ENCODE measurements around the gene XYLT1.
A peak's percentile ranks its signal among the peaks of the same experiment; 100 is the strongest.

Gene XYLT1

DNA sequence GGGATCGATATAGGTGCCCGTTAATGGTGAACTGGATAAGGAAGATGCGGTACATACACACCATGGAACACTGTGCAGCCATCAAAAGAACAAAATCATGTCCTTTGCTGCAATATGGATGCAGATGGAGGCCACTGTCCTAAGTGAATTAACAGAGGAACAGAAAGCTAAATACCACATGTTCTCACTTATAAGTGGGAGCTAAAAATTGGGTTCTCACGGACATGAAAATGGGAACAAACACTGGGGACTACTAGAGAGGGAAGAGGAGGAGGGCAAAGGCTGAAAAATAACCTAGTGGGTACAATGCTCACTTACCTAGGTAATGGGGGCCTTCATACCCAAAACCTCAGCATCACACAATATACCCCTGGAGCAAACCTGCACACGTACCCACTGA lies 302.6 kb downstream of the XYLT1 start:
- H3K36me3 ChIP-seq (ENCODE audit: control insufficient read depth, low read depth, low read length): no peaks in the 10 kb centered on the region
- no peak overlapping the region for H3K27ac ChIP-seq (ENCODE audit: low read length)
- H3K9ac ChIP-seq (ENCODE audit: low read length): no peak overlapping the region
- H3K4me3 ChIP-seq (ENCODE audit: low read length): no peak overlapping the region
- no peaks in the 10 kb centered on the region for H3K4me1 ChIP-seq (ENCODE audit: control insufficient read depth, low read depth, low read length)
- no peaks in the 10 kb centered on the region for H3K9me3 ChIP-seq (ENCODE audit: control insufficient read depth, low read depth, low read length)
- H3K27me3 ChIP-seq (ENCODE audit: control insufficient read depth, insufficient read depth, low read length): no peaks in the 10 kb centered on the region

- H3K27ac ChIP-seq (ENCODE audit: low read length): no peak overlapping the region
- no peaks in the 10 kb centered on the region for H3K27me3 ChIP-seq (ENCODE audit: control insufficient read depth, insufficient read depth, low read length)
- no peak overlapping the region for H3K4me3 ChIP-seq (ENCODE audit: low read length)
- H3K4me1 ChIP-seq (ENCODE audit: control insufficient read depth, low read depth, low read length): peaks cover 9% of the 10 kb centered on the region
- no peak overlapping the region for H3K9ac ChIP-seq (ENCODE audit: low read length)
- no peaks in the 10 kb centered on the region for H3K9me3 ChIP-seq (ENCODE audit: control insufficient read depth, low read depth, low read length)
- H3K36me3 ChIP-seq (ENCODE audit: control insufficient read depth, low read depth, low read length): no peaks in the 10 kb centered on the region
Observed at GRCh38 chr16:17166095-17166494, 304.7 kb downstream of the XYLT1 start.

GRCh38 chr16:17162560-17162959 lies 308.2 kb downstream of the XYLT1 start:
- H3K9me3 ChIP-seq (ENCODE audit: control insufficient read depth, low read depth, low read length): no peaks in the 10 kb centered on the region
- peaks cover 21% of the 10 kb centered on the region for H3K4me1 ChIP-seq (ENCODE audit: control insufficient read depth, low read depth, low read length)
- no peak overlapping the region for H3K9ac ChIP-seq (ENCODE audit: low read length)
- no peak overlapping the region for H3K4me3 ChIP-seq (ENCODE audit: low read length)
- H3K36me3 ChIP-seq (ENCODE audit: control insufficient read depth, low read depth, low read length): no peaks in the 10 kb centered on the region
- H3K27me3 ChIP-seq (ENCODE audit: control insufficient read depth, insufficient read depth, low read length): no peaks in the 10 kb centered on the region
- no peak overlapping the region for H3K27ac ChIP-seq (ENCODE audit: low read length)

- peaks cover 21% of the 10 kb centered on the region for H3K4me1 ChIP-seq (ENCODE audit: control insufficient read depth, low read depth, low read length)
- H3K27ac ChIP-seq (ENCODE audit: low read length): no peak overlapping the region
- no peak overlapping the region for H3K9ac ChIP-seq (ENCODE audit: low read length)
- peak overlapping the region; percentile 23 for H3K4me3 ChIP-seq (ENCODE audit: low read length)
- H3K9me3 ChIP-seq (ENCODE audit: control insufficient read depth, low read depth, low read length): no peaks in the 10 kb centered on the region
- no peaks in the 10 kb centered on the region for H3K36me3 ChIP-seq (ENCODE audit: control insufficient read depth, low read depth, low read length)
- no peaks in the 10 kb centered on the region for H3K27me3 ChIP-seq (ENCODE audit: control insufficient read depth, insufficient read depth, low read length)
Observed at GRCh38 chr16:17160920-17161431, 309.8 kb downstream of the XYLT1 start.

DNA sequence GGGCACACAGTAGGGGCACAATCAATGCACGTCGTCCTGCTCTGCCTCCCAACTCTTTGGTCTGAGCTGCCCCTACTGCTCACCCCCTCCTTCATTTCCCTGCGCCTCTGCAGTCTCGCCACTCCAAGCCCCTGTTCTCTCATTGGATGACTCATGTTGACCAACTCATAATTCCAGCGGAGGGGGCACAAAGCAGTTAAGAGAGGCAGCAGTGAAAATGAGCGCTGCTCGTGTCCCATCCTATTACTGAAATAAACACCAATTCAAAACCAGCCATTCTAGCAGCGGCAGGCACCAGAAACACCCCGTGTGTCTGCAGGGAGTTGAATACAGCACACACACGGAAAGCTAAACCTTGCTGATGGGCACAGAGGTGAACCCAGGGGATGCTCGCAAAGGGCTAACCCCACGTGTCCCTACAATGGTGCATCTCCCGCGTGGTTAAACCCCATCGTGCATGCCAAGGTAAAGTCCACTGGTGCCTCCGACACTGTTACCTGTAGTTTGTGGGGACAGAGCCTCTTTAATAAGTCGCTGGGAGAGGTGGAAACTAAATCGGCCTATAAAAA lies 310.4 kb downstream of the XYLT1 start:
- Histone ChIP-seq H3K4me1 (ENCODE audit: control insufficient read depth, low read depth, low read length) (peaks cover 21% of the 10 kb centered on the region), H3K27ac (ENCODE audit: low read length) (no peak overlapping the region), H3K4me3 (ENCODE audit: low read length) (peak overlapping the region; percentile 23), H3K36me3 (ENCODE audit: control insufficient read depth, low read depth, low read length) (no peaks in the 10 kb centered on the region), H3K9ac (ENCODE audit: low read length) (no peak overlapping the region), H3K27me3 (ENCODE audit: control insufficient read depth, insufficient read depth, low read length) (no peaks in the 10 kb centered on the region), H3K9me3 (ENCODE audit: control insufficient read depth, low read depth, low read length) (no peaks in the 10 kb centered on the region)

DNA sequence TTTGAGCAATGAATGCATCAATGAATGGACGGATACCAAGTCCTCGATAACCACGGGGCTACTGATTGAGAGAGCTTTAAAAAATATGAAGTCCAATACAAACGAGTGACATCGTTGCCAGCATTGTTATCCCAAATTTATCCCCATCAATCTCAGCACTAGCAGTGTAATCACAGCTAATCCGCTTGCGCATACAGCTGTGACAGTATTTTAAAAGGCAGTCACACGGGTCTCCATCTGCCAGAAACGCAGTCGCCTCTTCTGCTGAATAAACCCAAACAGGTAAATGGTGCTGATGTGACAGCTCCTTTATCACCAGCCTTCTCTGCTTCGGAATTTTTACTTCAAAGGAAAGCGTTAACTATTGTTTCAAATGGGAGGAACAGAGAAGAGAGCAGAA lies 311.1 kb downstream of the XYLT1 start:
- no peaks in the 10 kb centered on the region for H3K27me3 ChIP-seq (ENCODE audit: control insufficient read depth, insufficient read depth, low read length)

DNA sequence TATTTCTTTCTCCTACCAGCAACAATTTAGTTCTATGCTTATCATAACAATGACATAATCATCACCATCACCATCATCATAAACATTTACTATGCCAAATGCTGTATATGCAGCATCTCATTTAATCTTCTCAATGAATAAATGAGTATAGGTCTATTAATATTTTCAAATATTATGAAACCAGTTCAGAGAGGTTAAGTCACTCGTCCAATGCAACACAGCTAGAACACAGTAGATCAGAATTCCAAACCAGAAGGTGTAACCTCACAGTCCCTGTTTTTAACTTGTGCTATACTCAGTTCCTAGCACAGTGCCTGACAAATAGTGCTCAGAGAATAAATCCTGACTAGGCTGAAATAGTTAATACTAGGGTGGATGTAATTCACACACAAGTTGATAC lies 314.8 kb downstream of the XYLT1 start:
- Histone ChIP-seq H3K4me1 (ENCODE audit: control insufficient read depth, low read depth, low read length) (peaks cover 10% of the 10 kb centered on the region), H3K4me3 (ENCODE audit: low read length) (no peak overlapping the region), H3K9ac (ENCODE audit: low read length) (no peak overlapping the region), H3K9me3 (ENCODE audit: control insufficient read depth, low read depth, low read length) (no peaks in the 10 kb centered on the region), H3K27ac (ENCODE audit: low read length) (no peak overlapping the region), H3K27me3 (ENCODE audit: control insufficient read depth, insufficient read depth, low read length) (no peaks in the 10 kb centered on the region), H3K36me3 (ENCODE audit: control insufficient read depth, low read depth, low read length) (no peaks in the 10 kb centered on the region)

More for the DNA sequence above, 311.1 kb downstream of the XYLT1 start:
- Histone ChIP-seq H3K4me3 (ENCODE audit: low read length) (no peak overlapping the region), H3K9me3 (ENCODE audit: control insufficient read depth, low read depth, low read length) (no peaks in the 10 kb centered on the region), H3K27ac (ENCODE audit: low read length) (no peak overlapping the region), H3K4me1 (ENCODE audit: control insufficient read depth, low read depth, low read length) (peaks cover 21% of the 10 kb centered on the region), H3K36me3 (ENCODE audit: control insufficient read depth, low read depth, low read length) (no peaks in the 10 kb centered on the region), H3K9ac (ENCODE audit: low read length) (no peak overlapping the region)

DNA sequence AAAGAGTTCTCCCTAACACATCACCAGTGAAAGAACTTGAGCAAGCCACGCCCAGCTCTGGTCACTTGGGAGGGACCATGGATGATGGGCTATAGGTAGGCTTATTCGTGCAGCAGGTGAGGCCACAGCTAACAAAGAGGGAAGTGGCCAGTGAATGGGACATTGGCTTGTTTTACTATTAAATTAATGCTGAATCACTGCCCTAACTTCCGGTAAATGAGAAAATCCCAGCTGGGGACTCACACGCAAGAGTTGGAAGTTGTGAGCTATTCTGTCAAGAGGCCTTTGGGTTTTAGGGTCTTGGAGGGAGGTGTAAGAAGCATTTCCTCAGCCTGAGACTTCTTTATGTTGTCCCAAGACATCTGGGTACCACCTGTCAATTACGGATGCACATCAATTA lies 315.3 kb downstream of the XYLT1 start:
- Histone ChIP-seq H3K4me1 (ENCODE audit: control insufficient read depth, low read depth, low read length) (peaks cover 6% of the 10 kb centered on the region), H3K27ac (ENCODE audit: low read length) (no peak overlapping the region), H3K4me3 (ENCODE audit: low read length) (no peak overlapping the region), H3K9ac (ENCODE audit: low read length) (no peak overlapping the region), H3K27me3 (ENCODE audit: control insufficient read depth, insufficient read depth, low read length) (no peaks in the 10 kb centered on the region), H3K36me3 (ENCODE audit: control insufficient read depth, low read depth, low read length) (no peaks in the 10 kb centered on the region), H3K9me3 (ENCODE audit: control insufficient read depth, low read depth, low read length) (no peaks in the 10 kb centered on the region)

DNA sequence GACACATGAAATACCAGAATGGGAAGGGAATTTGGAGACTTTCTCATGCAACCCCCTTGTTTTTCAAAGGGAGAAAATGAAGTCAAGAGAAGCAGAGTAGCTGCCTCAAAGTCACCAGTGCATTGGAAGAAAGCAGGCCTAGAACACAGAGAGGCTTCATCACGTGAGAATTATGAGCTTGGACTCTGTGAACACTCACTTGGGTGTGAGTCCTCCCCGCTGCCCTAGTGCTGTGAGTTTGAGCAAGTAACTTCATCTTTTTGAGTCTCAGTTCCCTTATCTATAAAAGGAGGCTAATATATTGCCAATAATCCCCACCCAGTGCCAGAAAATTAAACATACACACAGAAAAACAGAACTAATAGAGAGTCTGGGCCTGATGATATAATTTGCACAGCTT lies 315.8 kb downstream of the XYLT1 start:
- Histone ChIP-seq H3K36me3 (ENCODE audit: control insufficient read depth, low read depth, low read length) (no peaks in the 10 kb centered on the region), H3K4me1 (ENCODE audit: control insufficient read depth, low read depth, low read length) (peaks cover 2% of the 10 kb centered on the region), H3K27ac (ENCODE audit: low read length) (no peak overlapping the region), H3K9ac (ENCODE audit: low read length) (no peak overlapping the region), H3K9me3 (ENCODE audit: control insufficient read depth, low read depth, low read length) (no peaks in the 10 kb centered on the region), H3K4me3 (ENCODE audit: low read length) (no peak overlapping the region), H3K27me3 (ENCODE audit: control insufficient read depth, insufficient read depth, low read length) (no peaks in the 10 kb centered on the region)

DNA sequence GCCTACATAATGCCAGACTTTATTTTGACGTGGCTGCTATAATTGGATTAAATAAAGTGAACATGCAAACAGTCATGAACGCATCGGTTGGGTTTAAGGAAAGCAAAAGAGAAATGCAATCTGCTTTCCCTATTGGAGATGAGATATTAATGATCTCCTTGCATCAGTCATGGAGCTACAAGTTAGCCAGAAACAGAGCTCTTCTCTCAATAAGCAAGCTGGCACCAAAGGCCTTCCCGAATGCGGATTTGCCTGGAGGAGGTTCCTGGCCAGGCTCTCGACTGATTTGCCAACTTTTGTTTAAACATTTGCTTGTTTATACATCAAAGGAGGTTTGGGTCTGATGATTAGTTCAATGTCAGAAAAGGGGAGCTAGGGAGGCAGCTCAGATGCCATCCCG lies 318.4 kb downstream of the XYLT1 start:
- Histone ChIP-seq H3K27ac (ENCODE audit: low read length) (no peak overlapping the region), H3K4me1 (ENCODE audit: control insufficient read depth, low read depth, low read length) (no peaks in the 10 kb centered on the region), H3K9ac (ENCODE audit: low read length) (no peak overlapping the region), H3K27me3 (ENCODE audit: control insufficient read depth, insufficient read depth, low read length) (no peaks in the 10 kb centered on the region), H3K36me3 (ENCODE audit: control insufficient read depth, low read depth, low read length) (no peaks in the 10 kb centered on the region), H3K9me3 (ENCODE audit: control insufficient read depth, low read depth, low read length) (no peaks in the 10 kb centered on the region), H3K4me3 (ENCODE audit: low read length) (no peak overlapping the region)

- Histone ChIP-seq H3K9ac (ENCODE audit: low read length) (no peak overlapping the region), H3K27me3 (ENCODE audit: control insufficient read depth, insufficient read depth, low read length) (no peaks in the 10 kb centered on the region), H3K27ac (ENCODE audit: low read length) (no peak overlapping the region), H3K4me3 (ENCODE audit: low read length) (no peak overlapping the region), H3K36me3 (ENCODE audit: control insufficient read depth, low read depth, low read length) (no peaks in the 10 kb centered on the region), H3K9me3 (ENCODE audit: control insufficient read depth, low read depth, low read length) (no peaks in the 10 kb centered on the region), H3K4me1 (ENCODE audit: control insufficient read depth, low read depth, low read length) (no peaks in the 10 kb centered on the region)
Observed at GRCh38 chr16:17151335-17151734, 319.4 kb downstream of the XYLT1 start.

- H3K36me3 ChIP-seq (ENCODE audit: control insufficient read depth, low read depth, low read length): no peaks in the 10 kb centered on the region
- H3K9ac ChIP-seq (ENCODE audit: low read length): no peak overlapping the region
Observed at GRCh38 chr16:17149904-17150483, 320.8 kb downstream of the XYLT1 start.

More at GRCh38 chr16:17149904-17150483, 320.8 kb downstream of the XYLT1 start:
- Histone ChIP-seq H3K27me3 (ENCODE audit: control insufficient read depth, insufficient read depth, low read length) (no peaks in the 10 kb centered on the region), H3K9me3 (ENCODE audit: control insufficient read depth, low read depth, low read length) (no peaks in the 10 kb centered on the region), H3K4me3 (ENCODE audit: low read length) (no peak overlapping the region), H3K4me1 (ENCODE audit: control insufficient read depth, low read depth, low read length) (no peaks in the 10 kb centered on the region), H3K27ac (ENCODE audit: low read length) (no peak overlapping the region)

Measured in iPS-18a (cell line).